VCaP (cell line): Measurements from ENCODE around the gene WBP11.

Experiments used
- H3K27ac ChIP-seq: fragments of 450-650 bp; 2 replicates; pipeline ENCODE4 v1.5.1; 2017
- CTCF ChIP-seq: fragments of 450-650 bp; conservative IDR thresholded peaks from 2 replicates; pipeline ENCODE4 v1.5.1; 2017; ENCODE audit warnings: mild to moderate bottlenecking, moderate library complexity

Gene WBP11

DNA sequence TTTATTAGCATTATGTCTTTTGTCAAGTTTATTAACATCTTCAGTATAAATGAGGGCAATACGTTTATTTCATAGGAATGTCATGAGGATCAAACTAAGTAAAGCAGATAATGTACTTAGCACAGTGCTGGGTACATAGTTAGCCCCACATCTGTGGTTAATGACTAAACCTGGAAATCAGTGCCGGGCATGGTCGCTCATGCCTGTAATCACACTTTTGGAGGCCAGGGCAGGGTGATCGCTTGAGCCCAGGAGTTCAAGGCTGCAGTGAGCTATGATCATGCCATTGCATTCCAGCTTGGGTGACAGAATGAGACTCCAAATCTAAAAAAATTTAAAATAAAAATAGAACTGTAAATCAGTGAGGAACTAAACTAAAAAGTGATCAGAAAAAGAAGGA, 62.1 kb downstream of the WBP11 start:
- H3K27ac ChIP-seq, result peak overlapping the region; percentile 92; the same call in 1 of the 2 replicates
- no peak for TF ChIP-seq CTCF

- H3K27ac ChIP-seq, result peak overlapping the region; percentile 92
Observed at GRCh38 chr12:14736441-14736840, 66.8 kb downstream of the WBP11 start.
